Nephron (organoid): ENCODE data around the gene CATSPERB.

Experiments used
- H3K27ac Mint-ChIP-seq, 3 experiments: 2 replicates each; pipeline ENCODE4 v1.8.0; 2020; ENCODE audit warnings: mixed read lengths in 3 of 3, mild to moderate bottlenecking in 2 of 3, moderate library complexity in 1 of 3
- H3K27me3 Mint-ChIP-seq: 2 replicates; pipeline ENCODE4 v1.8.0; 2021; ENCODE audit warnings: low read depth, mild to moderate bottlenecking, moderate library complexity, mixed read lengths
- H3K36me3 Mint-ChIP-seq: 2 replicates; pipeline ENCODE4 v1.8.0; 2020; ENCODE audit warnings: low read depth, mixed read lengths
- H3K4me1 Mint-ChIP-seq: 2 replicates; pipeline ENCODE4 v1.8.0; 2020; ENCODE audit warnings: mixed read lengths
- H3K4me3 Mint-ChIP-seq, 3 experiments: 2 replicates each; pipeline ENCODE4 v1.8.0; 2020; ENCODE audit warnings: mild to moderate bottlenecking in 3 of 3, mixed read lengths in 3 of 3, moderate library complexity in 2 of 3
- H3K9me3 Mint-ChIP-seq: 2 replicates; pipeline ENCODE4 v1.8.0; 2020; ENCODE audit warnings: mixed read lengths
- TF ChIP-seq, protein P1 (sequence below), 3 experiments: fragments of 200-600 bp; sonication (generic); IDR thresholded peaks; one replicate each; pipeline ENCODE4 v1.5.0; 2021; ENCODE audit warnings: antibody characterized with exemption in 3 of 3; ENCODE audit not compliant: unreplicated experiment in 3 of 3

The CATSPERB gene

GRCh38 chr14:91755570-91756295 is 23.8 kb upstream of the CATSPERB start:
- Mint-ChIP-seq H3K27me3 (no peaks in the 10 kb centered on the region), H3K27ac (peak overlapping the region; percentile 29 to 79 (median 36)), H3K4me1 (no peaks in the 10 kb centered on the region), H3K36me3 (peaks cover 4% of the 10 kb centered on the region), H3K4me3 (no peak overlapping the region), H3K9me3 (peaks cover 25% of the 10 kb centered on the region)
- TF ChIP-seq, protein P1, sequence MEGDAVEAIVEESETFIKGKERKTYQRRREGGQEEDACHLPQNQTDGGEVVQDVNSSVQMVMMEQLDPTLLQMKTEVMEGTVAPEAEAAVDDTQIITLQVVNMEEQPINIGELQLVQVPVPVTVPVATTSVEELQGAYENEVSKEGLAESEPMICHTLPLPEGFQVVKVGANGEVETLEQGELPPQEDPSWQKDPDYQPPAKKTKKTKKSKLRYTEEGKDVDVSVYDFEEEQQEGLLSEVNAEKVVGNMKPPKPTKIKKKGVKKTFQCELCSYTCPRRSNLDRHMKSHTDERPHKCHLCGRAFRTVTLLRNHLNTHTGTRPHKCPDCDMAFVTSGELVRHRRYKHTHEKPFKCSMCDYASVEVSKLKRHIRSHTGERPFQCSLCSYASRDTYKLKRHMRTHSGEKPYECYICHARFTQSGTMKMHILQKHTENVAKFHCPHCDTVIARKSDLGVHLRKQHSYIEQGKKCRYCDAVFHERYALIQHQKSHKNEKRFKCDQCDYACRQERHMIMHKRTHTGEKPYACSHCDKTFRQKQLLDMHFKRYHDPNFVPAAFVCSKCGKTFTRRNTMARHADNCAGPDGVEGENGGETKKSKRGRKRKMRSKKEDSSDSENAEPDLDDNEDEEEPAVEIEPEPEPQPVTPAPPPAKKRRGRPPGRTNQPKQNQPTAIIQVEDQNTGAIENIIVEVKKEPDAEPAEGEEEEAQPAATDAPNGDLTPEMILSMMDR (IDR thresholded peaks at IDR 0.05; ENCODE audit: unreplicated experiment in 3 of 3), result no peak

GRCh38 chr14:91754819-91755218 is 22.9 kb upstream of the CATSPERB start:
- TF ChIP-seq, protein P1 (IDR thresholded peaks at IDR 0.05; ENCODE audit: unreplicated experiment in 3 of 3), result no peak
- Mint-ChIP-seq H3K9me3 (peaks cover 19% of the 10 kb centered on the region), H3K4me3 (no peak overlapping the region), H3K27ac (peak overlapping the region in 2 of 3 experiments; percentile 36 to 79), H3K36me3 (no peaks in the 10 kb centered on the region), H3K27me3 (no peaks in the 10 kb centered on the region), H3K4me1 (no peaks in the 10 kb centered on the region)

DNA sequence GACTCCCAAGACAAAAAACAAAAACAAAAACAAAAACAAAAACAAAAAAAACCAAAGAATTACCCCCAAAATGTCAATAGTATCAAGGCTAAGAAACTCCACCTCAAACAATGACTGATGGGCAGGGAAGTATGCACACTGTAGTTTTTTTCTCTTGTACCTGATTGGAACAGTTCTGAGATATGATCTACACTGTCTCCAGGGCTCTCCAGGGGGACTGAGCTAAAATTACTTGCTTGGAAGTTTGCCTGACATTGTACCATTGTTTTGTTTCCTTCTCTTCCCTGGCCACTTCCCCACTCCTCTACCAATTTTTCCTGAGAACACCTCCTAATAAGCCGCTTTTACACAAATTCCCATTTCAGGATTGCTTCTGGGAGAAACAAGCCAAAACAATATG is 22.3 kb upstream of the CATSPERB start:
- Mint-ChIP-seq H3K36me3 (no peaks in the 10 kb centered on the region), H3K27ac (no peak overlapping the region), H3K9me3 (peaks cover 15% of the 10 kb centered on the region), H3K4me3 (no peak overlapping the region), H3K4me1 (no peaks in the 10 kb centered on the region), H3K27me3 (no peaks in the 10 kb centered on the region)
- TF ChIP-seq, protein P1 (IDR thresholded peaks at IDR 0.05; ENCODE audit: unreplicated experiment in 3 of 3), result no peak

DNA sequence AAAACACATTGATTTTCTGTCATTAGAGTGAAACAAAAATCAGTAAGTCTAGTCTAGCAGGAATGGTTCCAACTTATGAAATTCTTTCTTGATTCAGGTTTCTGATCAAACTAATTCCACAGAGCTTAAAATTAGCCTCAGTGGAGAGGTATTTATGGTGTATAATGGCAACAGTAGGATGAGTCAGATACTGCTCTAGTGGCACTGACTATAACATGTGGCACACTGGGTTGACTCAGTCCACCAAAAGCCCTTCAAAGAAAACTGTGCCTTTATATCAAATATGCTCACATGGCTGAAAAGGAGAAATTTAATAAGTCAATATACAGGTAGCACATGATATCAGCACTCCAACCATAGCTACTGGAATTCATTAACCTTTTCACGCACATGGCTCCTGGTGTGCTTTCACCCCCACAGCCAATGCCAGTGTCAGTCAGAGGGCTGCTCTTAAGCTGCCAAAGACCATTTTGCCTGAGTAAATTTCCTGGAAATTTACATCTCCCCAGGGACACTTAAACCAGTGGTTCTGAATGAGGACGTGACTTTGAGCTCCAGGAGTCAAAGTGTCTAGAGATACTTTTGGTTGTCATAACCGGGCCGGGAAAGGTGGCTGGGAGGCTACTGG is 21.7 kb upstream of the CATSPERB start:
- H3K36me3 Mint-ChIP-seq, result no peaks in the 10 kb centered on the region
- TF ChIP-seq, protein P1 (IDR thresholded peaks at IDR 0.05; ENCODE audit: unreplicated experiment in 3 of 3), result no peak
- no peak overlapping the region for H3K4me3 Mint-ChIP-seq
- no peaks in the 10 kb centered on the region for H3K27me3 Mint-ChIP-seq
- peak overlapping the region in 1 of 3 experiments; percentile 72 for H3K27ac Mint-ChIP-seq
- H3K4me1 Mint-ChIP-seq, result no peaks in the 10 kb centered on the region
- H3K9me3 Mint-ChIP-seq, result peaks cover 18% of the 10 kb centered on the region

DNA sequence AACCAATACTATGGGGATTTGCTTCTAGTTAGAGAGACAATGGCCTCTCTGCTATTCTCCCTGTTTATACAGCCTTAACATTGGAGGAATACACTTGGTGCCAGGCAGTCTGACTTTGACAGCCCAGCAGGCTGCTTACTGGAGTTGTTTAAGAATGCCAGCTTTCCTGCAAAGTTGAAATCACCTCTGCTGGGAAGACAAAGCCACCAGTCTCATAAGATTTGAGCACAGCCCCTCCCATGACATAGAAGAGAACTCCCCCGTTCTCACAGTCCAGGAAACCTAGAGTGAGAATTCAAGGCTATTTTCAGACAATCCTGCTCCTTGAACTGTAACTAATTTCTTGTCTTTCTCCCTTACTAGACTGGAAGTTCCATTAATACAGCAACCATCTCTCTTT is 21.1 kb upstream of the CATSPERB start:
- Mint-ChIP-seq H3K4me3 (no peak overlapping the region), H3K27me3 (no peaks in the 10 kb centered on the region), H3K27ac (peak overlapping the region in 1 of 3 experiments; percentile 72), H3K9me3 (peaks cover 18% of the 10 kb centered on the region), H3K36me3 (no peaks in the 10 kb centered on the region), H3K4me1 (no peaks in the 10 kb centered on the region)
- TF ChIP-seq, protein P1 (IDR thresholded peaks at IDR 0.05; ENCODE audit: unreplicated experiment in 3 of 3), result no peak
